Testis (tissue), 2 donors: ENCODE measurements around the gene CDC42.

ENCODE experiments used
- CTCF ChIP-seq, 3 experiments: fragments of 450-650 bp in 2 of 3; fragments of 200-600 bp in 1 of 3; sonication (generic) in 1 of 3; IDR thresholded peaks; one replicate each; pipeline ENCODE4 v1.5.1; 2016 to 2019; ENCODE audit warnings: antibody characterized with exemption in 3 of 3, mild to moderate bottlenecking in 2 of 3, moderate library complexity in 1 of 3
- POLR2A ChIP-seq: fragments of 450-650 bp; IDR thresholded peaks from one replicate; pipeline ENCODE4 v1.6.1; 2017; ENCODE audit warnings: antibody characterized with exemption, mild to moderate bottlenecking, moderate library complexity

GRCh38 chr1:22139817-22140216 is 87.3 kb downstream of the CDC42 start:
- TF ChIP-seq CTCF (IDR thresholded peaks at IDR 0.05) = no peak
- no peak for TF ChIP-seq POLR2A
